Type B pancreatic cell (in vitro differentiated cells): ENCODE data around the gene BAIAP2. TPM values are rescaled to one million over a fixed set of nuclear protein-coding genes. Genes with fewer than 3 reads are reported as not detected.
"Not testable (repeated sequence)": the region's sequence is repeated elsewhere in the genome, so short reads cannot be mapped to it uniquely, and the experiment has no call there.

Experiments
- DNase-seq: peaks from one replicate; pipeline ENCODE4 v3.0.0; 2021; ENCODE audit warnings: mixed read lengths; ENCODE audit not compliant: unreplicated experiment; ENCODE audit errors: extremely low spot score
- H3K27ac Mint-ChIP-seq: 2 replicates; pipeline ENCODE4 v1.8.0; 2021; ENCODE audit warnings: mild to moderate bottlenecking, mixed read lengths
- H3K27me3 Mint-ChIP-seq: 2 replicates; pipeline ENCODE4 v1.8.0; 2021; ENCODE audit warnings: mixed read lengths
- H3K36me3 Mint-ChIP-seq: 2 replicates; pipeline ENCODE4 v1.8.0; 2021; ENCODE audit warnings: mixed read lengths
- H3K4me1 Mint-ChIP-seq: one replicate; pipeline ENCODE4 v1.8.0; 2021; ENCODE audit warnings: mixed read lengths; ENCODE audit not compliant: unreplicated experiment
- H3K4me3 Mint-ChIP-seq: 2 replicates; pipeline ENCODE4 v1.8.0; 2021; ENCODE audit warnings: mild to moderate bottlenecking, mixed read lengths
- H3K9me3 Mint-ChIP-seq: 2 replicates; pipeline ENCODE4 v1.8.0; 2021; ENCODE audit warnings: mixed read lengths
- total RNA-seq: library from RNA; stranded (reverse); gene quantifications from 2 replicates; pipeline ENCODE4 v1.2.1, GENCODE V29; 2021; ENCODE audit warnings: low replicate concordance
- TF ChIP-seq, protein P1 (sequence below): fragments of 200-600 bp; sonication (generic); conservative IDR thresholded peaks from 2 replicates; pipeline ENCODE4 v1.5.0; 2021; ENCODE audit warnings: antibody characterized with exemption, mild to moderate bottlenecking

Gene BAIAP2
- total RNA-seq, 1 donor from 2014 or later, result 62.7 TPM

DNA sequence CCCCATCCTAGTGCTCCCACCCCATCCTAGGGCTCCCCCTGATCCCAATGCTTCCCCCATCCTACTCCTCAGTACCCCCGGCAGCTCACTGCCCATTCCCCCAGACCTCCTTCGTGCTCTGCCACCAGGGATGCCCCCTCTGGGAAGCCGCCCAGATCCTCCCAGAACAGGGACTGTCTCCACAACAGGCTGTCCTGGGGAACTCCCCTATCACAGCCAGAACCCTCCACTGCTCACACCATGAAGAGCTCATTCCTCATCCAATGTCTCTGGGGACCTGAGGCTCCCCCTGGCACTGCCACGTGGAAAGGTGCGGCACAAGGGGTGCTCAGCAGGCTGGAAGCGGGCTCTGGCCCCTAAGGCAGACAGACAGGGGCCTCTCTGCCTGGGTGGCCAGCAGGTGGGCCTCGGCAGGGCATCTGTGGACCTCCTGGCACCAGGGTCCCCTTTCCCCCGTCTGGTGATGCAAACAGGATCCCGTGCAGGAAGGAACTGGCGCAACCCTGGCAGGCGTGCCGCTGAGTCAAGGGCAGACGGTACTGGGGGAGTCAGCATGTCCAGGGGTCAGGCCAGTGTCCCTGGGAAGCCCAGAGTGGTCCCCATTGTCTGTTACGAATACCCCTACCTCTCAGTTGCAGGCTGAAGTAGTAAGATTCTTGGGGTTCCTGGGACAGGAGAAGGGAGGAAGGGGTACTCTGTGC lies 115.6 kb downstream of the BAIAP2 start:
- TF ChIP-seq, protein P1, sequence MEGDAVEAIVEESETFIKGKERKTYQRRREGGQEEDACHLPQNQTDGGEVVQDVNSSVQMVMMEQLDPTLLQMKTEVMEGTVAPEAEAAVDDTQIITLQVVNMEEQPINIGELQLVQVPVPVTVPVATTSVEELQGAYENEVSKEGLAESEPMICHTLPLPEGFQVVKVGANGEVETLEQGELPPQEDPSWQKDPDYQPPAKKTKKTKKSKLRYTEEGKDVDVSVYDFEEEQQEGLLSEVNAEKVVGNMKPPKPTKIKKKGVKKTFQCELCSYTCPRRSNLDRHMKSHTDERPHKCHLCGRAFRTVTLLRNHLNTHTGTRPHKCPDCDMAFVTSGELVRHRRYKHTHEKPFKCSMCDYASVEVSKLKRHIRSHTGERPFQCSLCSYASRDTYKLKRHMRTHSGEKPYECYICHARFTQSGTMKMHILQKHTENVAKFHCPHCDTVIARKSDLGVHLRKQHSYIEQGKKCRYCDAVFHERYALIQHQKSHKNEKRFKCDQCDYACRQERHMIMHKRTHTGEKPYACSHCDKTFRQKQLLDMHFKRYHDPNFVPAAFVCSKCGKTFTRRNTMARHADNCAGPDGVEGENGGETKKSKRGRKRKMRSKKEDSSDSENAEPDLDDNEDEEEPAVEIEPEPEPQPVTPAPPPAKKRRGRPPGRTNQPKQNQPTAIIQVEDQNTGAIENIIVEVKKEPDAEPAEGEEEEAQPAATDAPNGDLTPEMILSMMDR, result no peak
- DNase-seq, result no peak
- Mint-ChIP-seq H3K4me1 (no peaks in the 10 kb centered on the region), H3K9me3 (no peaks in the 10 kb centered on the region), H3K4me3 (no peak overlapping the region), H3K27ac (no peak overlapping the region), H3K27me3 (no peaks in the 10 kb centered on the region), H3K36me3 (no peaks in the 10 kb centered on the region)

DNA sequence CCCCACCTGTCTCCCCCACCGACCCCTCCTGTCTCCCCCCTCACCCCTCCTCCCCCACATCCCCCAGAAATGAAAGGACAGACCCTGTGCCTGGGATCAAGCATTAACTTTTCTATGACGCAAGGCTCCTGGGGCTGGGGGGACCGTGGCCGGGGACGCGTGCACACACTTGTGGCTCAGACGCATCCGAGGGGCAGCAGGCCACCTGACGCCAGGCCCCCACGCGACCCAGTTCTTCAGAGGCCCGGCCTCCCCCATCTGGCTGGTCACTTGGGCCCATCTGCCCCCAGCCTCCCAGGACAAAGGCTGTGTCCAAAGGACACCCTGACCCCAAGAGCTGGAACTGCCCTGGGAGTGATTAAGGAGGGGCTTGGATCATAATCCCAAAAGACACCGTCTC lies 116.3 kb downstream of the BAIAP2 start:
- Mint-ChIP-seq H3K9me3 (no peaks in the 10 kb centered on the region), H3K4me1 (no peaks in the 10 kb centered on the region), H3K27ac (no peak overlapping the region), H3K27me3 (no peaks in the 10 kb centered on the region), H3K36me3 (no peaks in the 10 kb centered on the region), H3K4me3 (no peak overlapping the region)
- DNase-seq, result no peak
- TF ChIP-seq, protein P1, result no peak

DNA sequence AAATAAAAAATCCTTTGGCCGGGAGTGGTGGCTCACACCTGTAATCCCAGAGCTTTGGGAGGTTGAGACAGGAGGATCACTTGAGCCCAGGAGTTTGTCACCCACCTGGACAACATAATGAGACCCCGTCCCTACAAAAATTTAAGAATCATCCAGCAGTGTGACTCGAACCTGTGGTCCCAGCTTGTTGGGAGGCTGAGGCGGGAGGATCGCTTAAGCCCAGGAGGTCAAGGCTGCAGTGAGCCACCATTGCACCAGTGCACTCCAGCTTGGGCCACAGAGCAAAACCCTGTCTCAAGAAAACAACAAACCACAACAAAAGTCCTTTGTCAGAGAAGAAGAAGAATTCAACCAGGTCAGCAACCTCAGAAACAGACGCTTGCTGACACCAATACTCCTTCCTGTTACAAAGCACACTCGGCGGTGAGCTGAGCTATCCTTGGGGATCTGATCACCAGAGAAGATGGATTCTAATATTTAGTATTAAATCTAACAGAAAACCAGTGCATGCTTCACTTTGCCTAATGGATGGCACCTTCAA lies 117.4 kb downstream of the BAIAP2 start:
- H3K4me1 Mint-ChIP-seq, result no peaks in the 10 kb centered on the region
- no peak for DNase-seq
- no peaks in the 10 kb centered on the region for H3K27me3 Mint-ChIP-seq
- TF ChIP-seq, protein P1, result no peak
- H3K4me3 Mint-ChIP-seq, result no peak overlapping the region
- H3K36me3 Mint-ChIP-seq, result no peaks in the 10 kb centered on the region
- no peaks in the 10 kb centered on the region for H3K9me3 Mint-ChIP-seq
- H3K27ac Mint-ChIP-seq, result no peak overlapping the region

DNA sequence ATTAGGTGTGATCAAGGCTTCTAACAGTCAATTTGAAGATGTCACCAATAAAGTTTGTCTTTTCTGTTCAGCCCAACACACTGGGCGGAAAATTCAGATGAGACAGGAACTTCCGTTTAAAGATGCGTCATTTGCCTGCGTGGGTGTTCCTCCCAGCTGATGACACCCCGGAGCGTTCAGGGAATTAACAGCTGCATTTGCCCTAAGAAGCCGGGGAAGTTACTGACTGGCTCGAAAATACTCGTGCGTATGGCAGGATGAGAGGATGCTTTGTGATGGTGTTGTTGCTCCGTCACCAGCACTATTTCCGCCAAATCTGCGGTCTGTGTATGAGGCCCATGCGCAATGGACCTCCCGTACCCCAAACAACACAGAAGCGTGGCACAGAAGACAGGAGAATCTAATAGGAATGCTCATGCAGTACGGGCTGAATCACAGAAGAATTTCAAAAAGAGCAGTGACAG lies 118.4 kb downstream of the BAIAP2 start:
- no peaks in the 10 kb centered on the region for H3K4me1 Mint-ChIP-seq
- no peak overlapping the region for H3K27ac Mint-ChIP-seq
- TF ChIP-seq, protein P1, result no peak
- H3K9me3 Mint-ChIP-seq, result no peaks in the 10 kb centered on the region
- no peak overlapping the region for H3K4me3 Mint-ChIP-seq
- H3K36me3 Mint-ChIP-seq, result no peaks in the 10 kb centered on the region
- no peak for DNase-seq
- H3K27me3 Mint-ChIP-seq, result no peaks in the 10 kb centered on the region

DNA sequence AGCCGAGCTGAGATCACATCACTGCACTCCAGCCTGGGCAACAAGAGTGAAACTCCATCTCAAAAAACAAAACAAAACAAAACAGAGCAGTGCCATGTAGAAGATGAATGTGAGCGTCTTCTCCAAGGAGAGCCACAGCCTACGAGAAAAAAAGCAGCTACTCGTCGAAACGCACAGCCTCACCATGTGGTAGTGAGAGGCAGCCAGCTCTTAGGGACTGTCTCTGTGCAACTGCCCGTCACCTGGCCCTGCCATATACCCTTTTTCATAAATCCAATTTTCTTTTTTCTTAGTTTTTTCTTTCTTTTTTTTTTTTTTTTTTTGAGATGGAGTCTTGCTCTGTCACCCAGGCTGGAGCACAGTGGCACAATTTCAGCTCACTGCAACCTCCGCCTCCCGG lies 119.1 kb downstream of the BAIAP2 start:
- H3K9me3 Mint-ChIP-seq, H3K27me3 Mint-ChIP-seq, H3K4me1 Mint-ChIP-seq, DNase-seq, H3K36me3 Mint-ChIP-seq, H3K4me3 Mint-ChIP-seq, H3K27ac Mint-ChIP-seq: not testable (repeated sequence)

DNA sequence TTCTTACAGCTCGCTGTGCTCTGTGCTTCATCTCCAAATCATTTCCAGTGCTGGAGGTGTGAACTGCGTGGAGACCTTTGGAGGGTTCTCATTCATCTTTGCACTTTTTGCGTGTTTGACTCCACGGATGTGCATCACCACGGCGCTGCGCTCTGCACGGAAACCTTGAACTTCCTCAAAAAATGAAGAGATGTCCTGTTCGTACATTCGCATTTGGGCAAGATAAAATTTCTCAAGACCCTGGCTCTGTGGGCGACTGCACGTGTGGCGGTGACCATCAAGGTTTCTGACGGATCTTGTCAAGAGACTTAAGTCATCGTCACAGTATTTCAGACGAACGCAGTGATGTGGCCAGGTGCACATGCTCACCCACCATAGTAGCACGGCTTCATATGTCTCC lies 120.0 kb downstream of the BAIAP2 start:
- Mint-ChIP-seq H3K27ac (no peak overlapping the region), H3K4me3 (no peak overlapping the region), H3K27me3 (no peaks in the 10 kb centered on the region), H3K9me3 (no peaks in the 10 kb centered on the region), H3K4me1 (no peaks in the 10 kb centered on the region), H3K36me3 (no peaks in the 10 kb centered on the region)
- TF ChIP-seq, protein P1, result no peak
- no peak for DNase-seq
